ENCODE measurements around the gene UBN2.
A peak's percentile ranks its signal among the peaks of the same experiment; 100 is the strongest.

UBN2 gene

GRCh38 chr7:139292821-139293220 is 61.8 kb downstream of the UBN2 start:
- H3K36me3 ChIP-seq (ENCODE audit: control insufficient read depth, insufficient read depth, low read length), result no peaks in the 10 kb centered on the region
- WGBS (ENCODE audit: extremely low coverage, insufficient coverage, low lambda C conversion rate), result no CpG with 5 or more reads among the region's 7 CpGs

GRCh38 chr7:139293534-139293933 is 62.5 kb downstream of the UBN2 start:
- Histone ChIP-seq H3K18ac (ENCODE audit: low read length) (no peak overlapping the region), H3K79me1 (ENCODE audit: low read length) (no peaks in the 10 kb centered on the region), H4K5ac (ENCODE audit: low read length) (no peak overlapping the region), H2BK15ac (replicated peaks; ENCODE audit: low read depth) (no peak overlapping the region), H3K9ac (ENCODE audit: low read length) (no peak overlapping the region), H3K23ac (ENCODE audit: low read length) (no peak overlapping the region), H3K4me3 (ENCODE audit: low read length) (no peak overlapping the region), H3K36me3 (ENCODE audit: control insufficient read depth, insufficient read depth, low read length) (no peaks in the 10 kb centered on the region), H2AK5ac (ENCODE audit: low read length) (no peak overlapping the region), H3K79me2 (ENCODE audit: control insufficient read depth, insufficient read depth, low read length) (no peaks in the 10 kb centered on the region), H3K56ac (ENCODE audit: low read length) (no peak overlapping the region), H3K4me1 (ENCODE audit: control insufficient read depth, low read depth, low read length) (no peaks in the 10 kb centered on the region), H4K8ac (ENCODE audit: low read depth, low read length) (no peak overlapping the region), H3K27ac (ENCODE audit: low read depth, low read length) (no peak overlapping the region), H3K4ac (ENCODE audit: low read depth, low read length) (no peak overlapping the region), H3K27me3 (ENCODE audit: insufficient read depth, low read length, poor library complexity) (no peaks in the 10 kb centered on the region), H2BK5ac (ENCODE audit: low read length) (no peak overlapping the region), H2BK120ac (ENCODE audit: low read depth, low read length) (no peak overlapping the region), H3K4me2 (ENCODE audit: low read length) (no peak overlapping the region)
- no peak for DNase-seq
- WGBS (ENCODE audit: extremely low coverage, insufficient coverage, low lambda C conversion rate), result no CpG with 5 or more reads among the region's 2 CpGs

More at GRCh38 chr7:139292821-139293220, 61.8 kb downstream of the UBN2 start:
- Histone ChIP-seq H3K4me3 (ENCODE audit: low read length) (no peak overlapping the region), H2AK5ac (ENCODE audit: low read length) (no peak overlapping the region), H3K27me3 (ENCODE audit: insufficient read depth, low read length, poor library complexity) (no peaks in the 10 kb centered on the region), H3K79me1 (ENCODE audit: low read length) (no peaks in the 10 kb centered on the region), H3K4me1 (ENCODE audit: control insufficient read depth, low read depth, low read length) (no peaks in the 10 kb centered on the region), H3K4me2 (ENCODE audit: low read length) (no peak overlapping the region), H2BK15ac (replicated peaks; ENCODE audit: low read depth) (no peak overlapping the region), H2BK120ac (ENCODE audit: low read depth, low read length) (no peak overlapping the region), H3K56ac (ENCODE audit: low read length) (no peak overlapping the region), H2BK5ac (ENCODE audit: low read length) (no peak overlapping the region), H4K8ac (ENCODE audit: low read depth, low read length) (no peak overlapping the region), H4K5ac (ENCODE audit: low read length) (no peak overlapping the region), H3K4ac (ENCODE audit: low read depth, low read length) (no peak overlapping the region), H3K79me2 (ENCODE audit: control insufficient read depth, insufficient read depth, low read length) (no peaks in the 10 kb centered on the region), H3K18ac (ENCODE audit: low read length) (no peak overlapping the region), H3K23ac (ENCODE audit: low read length) (no peak overlapping the region), H3K27ac (ENCODE audit: low read depth, low read length) (no peak overlapping the region), H3K9ac (ENCODE audit: low read length) (no peak overlapping the region)
- DNase-seq, result no peak

GRCh38 chr7:139294241-139294640 is 63.2 kb downstream of the UBN2 start:
- H3K36me3 ChIP-seq (ENCODE audit: control insufficient read depth, insufficient read depth, low read length), result no peaks in the 10 kb centered on the region
- H3K4me3 ChIP-seq (ENCODE audit: low read length), result no peak overlapping the region
- H3K79me1 ChIP-seq (ENCODE audit: low read length), result no peaks in the 10 kb centered on the region

GRCh38 chr7:139294951-139295575 is 64.0 kb downstream of the UBN2 start:
- Histone ChIP-seq H3K9ac (ENCODE audit: low read length) (no peak overlapping the region), H2AK5ac (ENCODE audit: low read length) (no peak overlapping the region), H3K23ac (ENCODE audit: low read length) (no peak overlapping the region), H3K27me3 (ENCODE audit: insufficient read depth, low read length, poor library complexity) (no peaks in the 10 kb centered on the region), H4K8ac (ENCODE audit: low read depth, low read length) (no peak overlapping the region), H3K27ac (ENCODE audit: low read depth, low read length) (no peak overlapping the region), H2BK120ac (ENCODE audit: low read depth, low read length) (no peak overlapping the region), H3K18ac (ENCODE audit: low read length) (no peak overlapping the region), H3K56ac (ENCODE audit: low read length) (no peak overlapping the region), H3K79me1 (ENCODE audit: low read length) (no peaks in the 10 kb centered on the region), H2BK15ac (replicated peaks; ENCODE audit: low read depth) (no peak overlapping the region), H3K4me2 (ENCODE audit: low read length) (no peak overlapping the region), H3K4me1 (ENCODE audit: control insufficient read depth, low read depth, low read length) (no peaks in the 10 kb centered on the region), H3K36me3 (ENCODE audit: control insufficient read depth, insufficient read depth, low read length) (no peaks in the 10 kb centered on the region), H3K4ac (ENCODE audit: low read depth, low read length) (no peak overlapping the region), H4K5ac (ENCODE audit: low read length) (no peak overlapping the region), H3K79me2 (ENCODE audit: control insufficient read depth, insufficient read depth, low read length) (no peaks in the 10 kb centered on the region), H2BK5ac (ENCODE audit: low read length) (no peak overlapping the region), H3K4me3 (ENCODE audit: low read length) (no peak overlapping the region)
- no peak for DNase-seq
- no CpG with 5 or more reads among the region's 6 CpGs for WGBS (ENCODE audit: extremely low coverage, insufficient coverage, low lambda C conversion rate)

More at GRCh38 chr7:139294241-139294640, 63.2 kb downstream of the UBN2 start:
- Histone ChIP-seq H3K4me2 (ENCODE audit: low read length) (no peak overlapping the region), H2BK5ac (ENCODE audit: low read length) (no peak overlapping the region), H3K56ac (ENCODE audit: low read length) (no peak overlapping the region), H2BK15ac (replicated peaks; ENCODE audit: low read depth) (no peak overlapping the region), H3K27me3 (ENCODE audit: insufficient read depth, low read length, poor library complexity) (no peaks in the 10 kb centered on the region), H4K5ac (ENCODE audit: low read length) (no peak overlapping the region), H4K8ac (ENCODE audit: low read depth, low read length) (no peak overlapping the region), H3K18ac (ENCODE audit: low read length) (no peak overlapping the region), H2AK5ac (ENCODE audit: low read length) (no peak overlapping the region), H3K23ac (ENCODE audit: low read length) (no peak overlapping the region), H3K79me2 (ENCODE audit: control insufficient read depth, insufficient read depth, low read length) (no peaks in the 10 kb centered on the region), H3K27ac (ENCODE audit: low read depth, low read length) (no peak overlapping the region), H2BK120ac (ENCODE audit: low read depth, low read length) (no peak overlapping the region), H3K4ac (ENCODE audit: low read depth, low read length) (no peak overlapping the region), H3K4me1 (ENCODE audit: control insufficient read depth, low read depth, low read length) (no peaks in the 10 kb centered on the region), H3K9ac (ENCODE audit: low read length) (no peak overlapping the region)
- DNase-seq, result peak; percentile 3
- no CpG with 5 or more reads among the region's 4 CpGs for whole genome bisulfite sequencing (ENCODE audit: extremely low coverage, insufficient coverage, low lambda C conversion rate)

GRCh38 chr7:139297795-139298194 is 66.8 kb downstream of the UBN2 start:
- Histone ChIP-seq H3K27ac (ENCODE audit: low read depth, low read length) (no peak overlapping the region), H3K4me2 (ENCODE audit: low read length) (no peak overlapping the region), H3K79me1 (ENCODE audit: low read length) (no peaks in the 10 kb centered on the region), H3K18ac (ENCODE audit: low read length) (no peak overlapping the region), H4K8ac (ENCODE audit: low read depth, low read length) (no peak overlapping the region), H2BK15ac (replicated peaks; ENCODE audit: low read depth) (no peak overlapping the region), H3K23ac (ENCODE audit: low read length) (no peak overlapping the region), H3K4me3 (ENCODE audit: low read length) (no peak overlapping the region), H3K4me1 (ENCODE audit: control insufficient read depth, low read depth, low read length) (no peaks in the 10 kb centered on the region), H3K56ac (ENCODE audit: low read length) (no peak overlapping the region), H3K4ac (ENCODE audit: low read depth, low read length) (no peak overlapping the region), H2BK120ac (ENCODE audit: low read depth, low read length) (no peak overlapping the region), H2BK5ac (ENCODE audit: low read length) (no peak overlapping the region), H2AK5ac (ENCODE audit: low read length) (no peak overlapping the region), H3K79me2 (ENCODE audit: control insufficient read depth, insufficient read depth, low read length) (no peaks in the 10 kb centered on the region), H3K9ac (ENCODE audit: low read length) (no peak overlapping the region), H3K27me3 (ENCODE audit: insufficient read depth, low read length, poor library complexity) (no peaks in the 10 kb centered on the region), H4K5ac (ENCODE audit: low read length) (no peak overlapping the region), H3K36me3 (ENCODE audit: control insufficient read depth, insufficient read depth, low read length) (no peaks in the 10 kb centered on the region)
- WGBS (ENCODE audit: extremely low coverage, insufficient coverage, low lambda C conversion rate), result no CpG with 5 or more reads among the region's 6 CpGs
- no peak for DNase-seq

GRCh38 chr7:139299296-139299695 is 68.3 kb downstream of the UBN2 start:
- Histone ChIP-seq H4K5ac (ENCODE audit: low read length) (no peak overlapping the region), H3K4me1 (ENCODE audit: control insufficient read depth, low read depth, low read length) (no peaks in the 10 kb centered on the region), H3K18ac (ENCODE audit: low read length) (no peak overlapping the region), H4K8ac (ENCODE audit: low read depth, low read length) (no peak overlapping the region), H3K4ac (ENCODE audit: low read depth, low read length) (no peak overlapping the region), H3K36me3 (ENCODE audit: control insufficient read depth, insufficient read depth, low read length) (no peaks in the 10 kb centered on the region), H3K79me2 (ENCODE audit: control insufficient read depth, insufficient read depth, low read length) (no peaks in the 10 kb centered on the region), H3K27me3 (ENCODE audit: insufficient read depth, low read length, poor library complexity) (no peaks in the 10 kb centered on the region), H3K4me3 (ENCODE audit: low read length) (no peak overlapping the region), H3K27ac (ENCODE audit: low read depth, low read length) (no peak overlapping the region), H3K79me1 (ENCODE audit: low read length) (no peaks in the 10 kb centered on the region), H2BK120ac (ENCODE audit: low read depth, low read length) (no peak overlapping the region), H2AK5ac (ENCODE audit: low read length) (no peak overlapping the region), H3K4me2 (ENCODE audit: low read length) (no peak overlapping the region), H3K9ac (ENCODE audit: low read length) (no peak overlapping the region), H3K56ac (ENCODE audit: low read length) (no peak overlapping the region), H2BK15ac (replicated peaks; ENCODE audit: low read depth) (no peak overlapping the region), H2BK5ac (ENCODE audit: low read length) (no peak overlapping the region), H3K23ac (ENCODE audit: low read length) (no peak overlapping the region)
- no CpG with 5 or more reads among the region's 2 CpGs for WGBS (ENCODE audit: extremely low coverage, insufficient coverage, low lambda C conversion rate)
- DNase-seq, result no peak

Data from mesendoderm (in vitro differentiated cells).